Measurements from ENCODE around the gene RARB. TPM values are rescaled to one million over a fixed set of nuclear protein-coding genes. Genes with fewer than 3 reads are reported as not detected.
A peak's percentile ranks its signal among the peaks of the same experiment; 100 is the strongest.

Gene RARB
- total and polyA plus RNA-seq, 7 experiments from 2014 or later: 0.07 to 0.13 TPM; not detected in 5

GRCh38 chr3:25619382-25619781 is 191.3 kb downstream of the RARB start:
- peaks cover 14 to 49% (median 30%) of the 10 kb centered on the region in 5 donors for H3K36me3 Mint-ChIP-seq
- POLR2A ChIA-PET: no interaction called here
- Histone ChIP-seq H3K36me3 (ENCODE audit: control insufficient read depth in 2 of 3, insufficient read depth in 3 of 3, low read length in 3 of 3) (peaks cover 23 to 53% (median 23%) of the 10 kb centered on the region in 3 experiments), H3K4me3 (ENCODE audit: low read length) (no peak overlapping the region), H3K9me3 (ENCODE audit: control insufficient read depth in 2 of 3, low read length in 3 of 3) (no peaks in the 10 kb centered on the region), H3K27me3 (ENCODE audit: control insufficient read depth in 2 of 2, insufficient read depth in 2 of 2, low read length in 2 of 2) (no peaks in the 10 kb centered on the region), H3K4me1 (ENCODE audit: control insufficient read depth in 2 of 2, insufficient read depth in 2 of 2, low read length in 2 of 2) (no peaks in the 10 kb centered on the region), H3K27ac (ENCODE audit: low read depth, low read length) (no peak overlapping the region)
- peak overlapping the region in 6 of 9 donors; percentile 0 to 72 (median 48) for H3K27ac Mint-ChIP-seq
- DNase-seq (no peak), ATAC-seq (no peak)
- CTCF ChIA-PET: no interaction called here
- no peak overlapping the region for H3K4me3 Mint-ChIP-seq
- H3K9me3 Mint-ChIP-seq: no peaks in the 10 kb centered on the region
- H3K4me1 Mint-ChIP-seq: peaks cover 0 to 9% (median 5%) of the 10 kb centered on the region in 7 donors
- H3K27me3 Mint-ChIP-seq: no peaks in the 10 kb centered on the region
- intact Hi-C loops (cut with micrococcal nuclease): loop anchor here in 1 of 2 donors (2.0 kb wide), 1 partner anchor 17 kb away; no protein-coding TSS in a partner anchor

DNA sequence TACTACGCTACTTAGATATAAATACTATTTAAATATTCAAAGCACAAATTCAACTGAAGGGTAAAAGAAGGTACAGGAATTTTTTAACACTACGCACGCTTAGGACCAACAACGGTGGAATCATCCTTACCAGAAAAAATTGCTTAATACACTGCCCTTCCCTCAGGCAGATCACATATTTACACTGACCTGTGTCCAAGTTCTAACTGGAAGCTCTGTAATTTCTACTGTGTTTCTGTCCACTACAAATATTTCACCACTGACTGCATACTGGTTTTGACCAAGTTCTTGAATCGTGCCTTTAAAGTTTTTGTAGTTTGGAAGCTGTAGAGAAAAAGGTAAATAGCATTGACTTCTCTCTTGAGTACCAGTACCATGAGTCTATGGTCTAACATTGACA is 192.4 kb downstream of the RARB start:
- Histone ChIP-seq H3K4me3 (ENCODE audit: low read length) (no peak overlapping the region), H3K36me3 (ENCODE audit: control insufficient read depth in 2 of 3, insufficient read depth in 3 of 3, low read length in 3 of 3) (peaks cover 23 to 65% (median 25%) of the 10 kb centered on the region in 3 experiments), H3K4me1 (ENCODE audit: control insufficient read depth in 2 of 2, insufficient read depth in 2 of 2, low read length in 2 of 2) (no peaks in the 10 kb centered on the region), H3K9me3 (ENCODE audit: control insufficient read depth in 2 of 3, low read length in 3 of 3) (no peaks in the 10 kb centered on the region), H3K27ac (ENCODE audit: low read depth, low read length) (no peak overlapping the region), H3K27me3 (ENCODE audit: control insufficient read depth in 2 of 2, insufficient read depth in 2 of 2, low read length in 2 of 2) (no peaks in the 10 kb centered on the region)
- ChIA-PET CTCF (no interaction called here), POLR2A (no interaction called here)
- no peak for DNase-seq
- Mint-ChIP-seq H3K36me3 (peaks cover 14 to 58% (median 37%) of the 10 kb centered on the region in 5 donors), H3K9me3 (no peaks in the 10 kb centered on the region), H3K4me3 (no peak overlapping the region), H3K27ac (peak overlapping the region in 5 of 9 donors; percentile 9 to 74 (median 23)), H3K4me1 (peaks cover 0 to 9% (median 5%) of the 10 kb centered on the region in 7 donors), H3K27me3 (no peaks in the 10 kb centered on the region)
- no peak for ATAC-seq
- intact Hi-C loops (cut with micrococcal nuclease): no loop called here

- H3K27me3 ChIP-seq (ENCODE audit: control insufficient read depth in 2 of 2, insufficient read depth in 2 of 2, low read length in 2 of 2): no peaks in the 10 kb centered on the region
- H3K36me3 Mint-ChIP-seq: peaks cover 14 to 63% (median 40%) of the 10 kb centered on the region in 5 donors
- H3K4me1 ChIP-seq (ENCODE audit: control insufficient read depth in 2 of 2, insufficient read depth in 2 of 2, low read length in 2 of 2): no peaks in the 10 kb centered on the region
- CTCF ChIA-PET: no interaction called here
- H3K27ac Mint-ChIP-seq: peak overlapping the region in 7 of 9 donors; percentile 9 to 74 (median 23)
- no peaks in the 10 kb centered on the region for H3K9me3 ChIP-seq (ENCODE audit: control insufficient read depth in 2 of 3, low read length in 3 of 3)
- peaks cover 22 to 66% (median 23%) of the 10 kb centered on the region in 3 experiments for H3K36me3 ChIP-seq (ENCODE audit: control insufficient read depth in 2 of 3, insufficient read depth in 3 of 3, low read length in 3 of 3)
- intact Hi-C loops (cut with micrococcal nuclease): no loop called here
- no peak overlapping the region for H3K4me3 Mint-ChIP-seq
- no peak overlapping the region for H3K4me3 ChIP-seq (ENCODE audit: low read length)
- no peak for DNase-seq
- no peak for ATAC-seq
- peaks cover 0 to 9% (median 5%) of the 10 kb centered on the region in 7 donors for H3K4me1 Mint-ChIP-seq
- H3K27me3 Mint-ChIP-seq: no peaks in the 10 kb centered on the region
- no peak overlapping the region for H3K27ac ChIP-seq (ENCODE audit: low read depth, low read length)
- POLR2A ChIA-PET: no interaction called here
- no peaks in the 10 kb centered on the region for H3K9me3 Mint-ChIP-seq
Observed at GRCh38 chr3:25621087-25621486, 193.0 kb downstream of the RARB start.

DNA sequence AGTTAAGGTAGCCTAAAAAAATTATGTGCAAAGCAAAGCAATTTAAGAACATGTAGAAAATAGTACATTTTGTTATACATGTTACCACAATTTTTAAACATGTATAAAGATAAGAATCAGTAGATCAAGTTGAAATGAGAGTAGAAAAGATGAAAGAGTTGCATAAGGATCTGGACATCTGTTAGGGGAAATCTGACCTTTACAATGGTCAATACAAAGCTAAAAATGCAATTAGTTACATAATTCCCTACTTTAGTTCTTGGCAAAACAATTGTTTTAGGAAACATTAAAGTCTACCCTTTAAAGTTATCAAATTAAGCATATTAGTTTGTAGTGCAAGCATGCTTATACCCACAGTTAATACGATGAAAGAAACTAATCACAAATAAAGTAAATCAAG is 203.9 kb downstream of the RARB start:
- H3K4me3 ChIP-seq (ENCODE audit: low read length): no peak overlapping the region
- H3K36me3 Mint-ChIP-seq: peaks cover 15 to 48% (median 25%) of the 10 kb centered on the region in 5 donors
- no peaks in the 10 kb centered on the region for H3K27me3 ChIP-seq (ENCODE audit: control insufficient read depth in 2 of 2, insufficient read depth in 2 of 2, low read length in 2 of 2)
- H3K27me3 Mint-ChIP-seq: no peaks in the 10 kb centered on the region
- H3K27ac ChIP-seq (ENCODE audit: low read depth, low read length): no peak overlapping the region
- DNase-seq (no peak), ATAC-seq (no peak)
- peaks cover 8 to 66% (median 49%) of the 10 kb centered on the region in 3 experiments for H3K36me3 ChIP-seq (ENCODE audit: control insufficient read depth in 2 of 3, insufficient read depth in 3 of 3, low read length in 3 of 3)
- intact Hi-C loops (cut with micrococcal nuclease): no loop called here
- no peaks in the 10 kb centered on the region for H3K9me3 ChIP-seq (ENCODE audit: control insufficient read depth in 2 of 3, low read length in 3 of 3)
- POLR2A ChIA-PET: no interaction called here
- peak overlapping the region in 1 of 9 donors; percentile 10 for H3K27ac Mint-ChIP-seq
- peaks cover 7 to 22% (median 14%) of the 10 kb centered on the region in 7 donors for H3K4me1 Mint-ChIP-seq
- no peak overlapping the region for H3K4me3 Mint-ChIP-seq
- H3K4me1 ChIP-seq (ENCODE audit: control insufficient read depth in 2 of 2, insufficient read depth in 2 of 2, low read length in 2 of 2): no peaks in the 10 kb centered on the region
- CTCF ChIA-PET: no interaction called here
- no peaks in the 10 kb centered on the region for H3K9me3 Mint-ChIP-seq

- Histone ChIP-seq H3K36me3 (ENCODE audit: control insufficient read depth in 2 of 3, insufficient read depth in 3 of 3, low read length in 3 of 3) (peaks cover 8 to 56% (median 48%) of the 10 kb centered on the region in 3 experiments), H3K9me3 (ENCODE audit: control insufficient read depth in 2 of 3, low read length in 3 of 3) (no peaks in the 10 kb centered on the region), H3K27ac (ENCODE audit: low read depth, low read length) (no peak overlapping the region), H3K4me3 (ENCODE audit: low read length) (no peak overlapping the region), H3K4me1 (ENCODE audit: control insufficient read depth in 2 of 2, insufficient read depth in 2 of 2, low read length in 2 of 2) (no peaks in the 10 kb centered on the region), H3K27me3 (ENCODE audit: control insufficient read depth in 2 of 2, insufficient read depth in 2 of 2, low read length in 2 of 2) (no peaks in the 10 kb centered on the region)
- ChIA-PET POLR2A (interaction anchor here (1.0 to 1.6 kb wide), 2 partner anchors 32 to 114 kb away, joined by 3 read pairs; no protein-coding TSS in a partner anchor), CTCF (interaction anchor here (0.7 kb wide), 1 partner anchor 226 kb away, joined by 3 read pairs; no protein-coding TSS in a partner anchor)
- Mint-ChIP-seq H3K9me3 (no peaks in the 10 kb centered on the region), H3K4me1 (peaks cover 7 to 22% (median 14%) of the 10 kb centered on the region in 7 donors), H3K36me3 (peaks cover 15 to 52% (median 25%) of the 10 kb centered on the region in 5 donors), H3K27ac (peak overlapping the region in 4 of 9 donors; percentile 5 to 62 (median 30)), H3K27me3 (no peaks in the 10 kb centered on the region), H3K4me3 (no peak overlapping the region)
- intact Hi-C loops (cut with micrococcal nuclease): no loop called here
- ATAC-seq (no peak), DNase-seq (no peak)
Observed at GRCh38 chr3:25633919-25634318, 205.9 kb downstream of the RARB start.

GRCh38 chr3:25635038-25635437 is 207.0 kb downstream of the RARB start:
- intact Hi-C loops (cut with micrococcal nuclease): no loop called here
- Mint-ChIP-seq H3K27ac (peak overlapping the region in 6 of 9 donors; percentile 9 to 81 (median 60)), H3K27me3 (no peaks in the 10 kb centered on the region), H3K4me3 (no peak overlapping the region), H3K9me3 (no peaks in the 10 kb centered on the region), H3K4me1 (peaks cover 7 to 22% (median 14%) of the 10 kb centered on the region in 7 donors), H3K36me3 (peaks cover 11 to 47% (median 21%) of the 10 kb centered on the region in 5 donors)
- H3K9me3 ChIP-seq (ENCODE audit: control insufficient read depth in 2 of 3, low read length in 3 of 3): no peaks in the 10 kb centered on the region
- H3K36me3 ChIP-seq (ENCODE audit: control insufficient read depth in 2 of 3, insufficient read depth in 3 of 3, low read length in 3 of 3): peaks cover 7 to 54% (median 41%) of the 10 kb centered on the region in 3 experiments
- DNase-seq: no peak
- ATAC-seq: no peak
- POLR2A ChIA-PET: interaction anchor here (1.6 kb wide), 1 partner anchor 31 kb away, joined by 3 read pairs; no protein-coding TSS in a partner anchor
- H3K4me3 ChIP-seq (ENCODE audit: low read length): no peak overlapping the region
- no peaks in the 10 kb centered on the region for H3K4me1 ChIP-seq (ENCODE audit: control insufficient read depth in 2 of 2, insufficient read depth in 2 of 2, low read length in 2 of 2)
- CTCF ChIA-PET: no interaction called here
- no peaks in the 10 kb centered on the region for H3K27me3 ChIP-seq (ENCODE audit: control insufficient read depth in 2 of 2, insufficient read depth in 2 of 2, low read length in 2 of 2)
- peak overlapping the region; percentile 23 for H3K27ac ChIP-seq (ENCODE audit: low read depth, low read length)
